SK-N-SH (cell line): Measurements from ENCODE around the gene ZNF148. TPM values are rescaled to one million over a fixed set of nuclear protein-coding genes. Genes with fewer than 3 reads are reported as not detected.

ENCODE experiments used
- CTCF ChIA-PET: fragments of 300-600, 350-600 bp; formaldehyde crosslinking; extraction: SDS; loops from one replicate; lab custom pipeline; 2021; lab: Yijun Ruan, JAX
- POLR2A ChIA-PET: fragments of 350-600 bp; sonication (Branson Sonifier 250); formaldehyde crosslinking; extraction: SDS; loops from one replicate; lab custom pipeline; 2020; ENCODE audit warnings: antibody characterized with exemption, inconsistent platforms; lab: Yijun Ruan, JAX
- DNase-seq: peaks from one replicate; pipeline ENCODE4 v3.0.0; 2012
- H2AFZ ChIP-seq: fragments of 200-600 bp; sonication (generic); 2 replicates; pipeline ENCODE4 v1.8.1; 2016; ENCODE audit warnings: antibody characterized with exemption, mild to moderate bottlenecking, low read depth
- H3F3A ChIP-seq: fragments of 200-600 bp; sonication (generic); replicated peaks from 2 replicates; pipeline ENCODE3; 2016; ENCODE audit warnings: antibody characterized with exemption, mild to moderate bottlenecking; ENCODE audit not compliant: insufficient read depth
- H3K27ac ChIP-seq, 2 experiments: fragments of 200-500 bp in 1 of 2; fragments of 200-600 bp in 1 of 2; sonication (Bioruptor generic) in 1 of 2; sonication (generic), shearing (Covaris generic) in 1 of 2; 2 replicates each; pipeline versions ENCODE4 v1.5.1 to v1.6.1; 2014 to 2016; ENCODE audit warnings: low read depth in 2 of 2, inconsistent platforms in 1 of 2, low read length in 1 of 2, mild to moderate bottlenecking in 1 of 2, mixed read lengths in 1 of 2
- H3K27me3 ChIP-seq: fragments of 200-600 bp; sonication (generic), shearing (Covaris generic); 2 replicates; pipeline ENCODE4 v1.6.1; 2016; ENCODE audit warnings: mixed run types; ENCODE audit not compliant: insufficient read depth
- H3K36me3 ChIP-seq, 2 experiments: fragments of 200-500 bp in 1 of 2; fragments of 200-600 bp in 1 of 2; sonication (Bioruptor generic) in 1 of 2; sonication (generic) in 1 of 2; replicated peaks in 1 of 2; 2 replicates each; pipeline versions ENCODE3 to v1.5.1; 2014 to 2016; ENCODE audit warnings: low read length in 1 of 2, mild to moderate bottlenecking in 1 of 2; ENCODE audit not compliant: insufficient read depth in 2 of 2, control insufficient read depth in 1 of 2
- H3K4me1 ChIP-seq, 2 experiments: fragments of 200-500 bp in 1 of 2; fragments of 200-600 bp in 1 of 2; sonication (Bioruptor generic) in 1 of 2; sonication (generic), shearing (Covaris generic) in 1 of 2; 2 replicates each; pipeline versions ENCODE4 v1.5.1 to v1.6.1; 2014 to 2016; ENCODE audit warnings: low read depth in 1 of 2, low read length in 1 of 2, mixed run types in 1 of 2; ENCODE audit not compliant: insufficient read depth in 2 of 2, control insufficient read depth in 1 of 2
- H3K4me2 ChIP-seq: fragments of 200-600 bp; sonication (generic), shearing (Covaris generic); 2 replicates; pipeline ENCODE4 v1.6.1; 2017; ENCODE audit warnings: mixed run types
- H3K4me3 ChIP-seq, 2 experiments: fragments of 200-500 bp in 1 of 2; fragments of 200-600 bp in 1 of 2; sonication (Bioruptor generic) in 1 of 2; sonication (generic), shearing (Covaris generic) in 1 of 2; 2 replicates each; pipeline versions ENCODE4 v1.5.1 to v1.8.1; 2014 to 2016; ENCODE audit warnings: low read depth in 2 of 2, inconsistent platforms in 1 of 2, low read length in 1 of 2, mild to moderate bottlenecking in 1 of 2, mixed read lengths in 1 of 2, moderate library complexity in 1 of 2
- H3K79me2 ChIP-seq: fragments of 200-600 bp; sonication (generic); 2 replicates; pipeline ENCODE4 v1.8.1; 2017; ENCODE audit warnings: mild to moderate bottlenecking; ENCODE audit not compliant: insufficient read depth
- H3K9ac ChIP-seq: fragments of 200-600 bp; sonication (generic); 2 replicates; pipeline ENCODE4 v1.6.1; 2017; ENCODE audit warnings: mixed run types
- H3K9me2 ChIP-seq: fragments of 200-600 bp; sonication (generic); 2 replicates; pipeline ENCODE4 v1.6.1; 2017; ENCODE audit warnings: mixed run types
- H3K9me3 ChIP-seq: fragments of 200-600 bp; sonication (generic); 2 replicates; pipeline ENCODE4 v1.6.1; 2017; ENCODE audit warnings: mixed run types, mild to moderate bottlenecking, moderate library complexity
- H4K20me1 ChIP-seq: fragments of 200-600 bp; sonication (generic); 2 replicates; pipeline ENCODE4 v1.6.1; 2017; ENCODE audit warnings: mild to moderate bottlenecking, mixed run types; ENCODE audit not compliant: insufficient read depth
- ELF1 ChIP-seq: IDR thresholded peaks from 2 replicates; pipeline ENCODE4 v1.4.0; 2012
- EZH2phosphoT487 ChIP-seq: fragments of 200-600 bp; sonication (generic); IDR thresholded peaks from 2 replicates; pipeline ENCODE4 v1.6.1; 2017; ENCODE audit warnings: low read depth, mixed run types, mild to moderate bottlenecking, antibody characterized with exemption, moderate library complexity, borderline replicate concordance
- JUND ChIP-seq: IDR thresholded peaks from 2 replicates; pipeline ENCODE4 v1.4.0; 2012
- MXI1 ChIP-seq: IDR thresholded peaks from 2 replicates; pipeline ENCODE4 v1.6.1; 2012; ENCODE audit warnings: mild to moderate bottlenecking, low read depth, low read length, improper control_type of control experiment
- RXRA ChIP-seq: IDR thresholded peaks from 2 replicates; pipeline ENCODE4 v1.4.0; 2012; ENCODE audit warnings: low read depth, mild to moderate bottlenecking, borderline replicate concordance
- SMC3 ChIP-seq: IDR thresholded peaks from 2 replicates; pipeline ENCODE4 v1.6.1; 2012; ENCODE audit warnings: low read depth, low read length, improper control_type of control experiment
- WGBS: methylation state at CpG from one replicate; pipeline ENCODE4 v1.1.6; 2017; ENCODE audit warnings: low lambda C conversion rate; 5-methylcytosine and 5-hydroxymethylcytosine counted together
- polyA plus RNA-seq, 3 experiments: library from polyadenylated mRNA; depleted of rRNA; stranded (reverse); fragments of >200 nt; gene quantifications; 2 replicates each; pipeline ENCODE4 v1.2.3, GENCODE V29; 2012
- TF ChIP-seq, protein P1 (sequence below): fragments of 200-600 bp; sonication (generic); IDR thresholded peaks from 2 replicates; pipeline ENCODE4 v1.6.1; 2017; ENCODE audit warnings: antibody characterized with exemption, mild to moderate bottlenecking, moderate library complexity
- TF ChIP-seq, protein P2 (sequence below): fragments of 150-350 bp; IDR thresholded peaks from 2 replicates; pipeline ENCODE4 v1.6.1; 2017; ENCODE audit warnings: antibody characterized with exemption, low read length, low read depth, borderline replicate concordance
- TF ChIP-seq, protein P3 (sequence below): IDR thresholded peaks from 2 replicates; pipeline ENCODE4 v1.4.0; 2012; ENCODE audit warnings: low read depth

The ZNF148 gene
- polyA plus RNA-seq, 1 of the 3 experiments (the other 2 are of a cell fraction), result 5.1 TPM

DNA sequence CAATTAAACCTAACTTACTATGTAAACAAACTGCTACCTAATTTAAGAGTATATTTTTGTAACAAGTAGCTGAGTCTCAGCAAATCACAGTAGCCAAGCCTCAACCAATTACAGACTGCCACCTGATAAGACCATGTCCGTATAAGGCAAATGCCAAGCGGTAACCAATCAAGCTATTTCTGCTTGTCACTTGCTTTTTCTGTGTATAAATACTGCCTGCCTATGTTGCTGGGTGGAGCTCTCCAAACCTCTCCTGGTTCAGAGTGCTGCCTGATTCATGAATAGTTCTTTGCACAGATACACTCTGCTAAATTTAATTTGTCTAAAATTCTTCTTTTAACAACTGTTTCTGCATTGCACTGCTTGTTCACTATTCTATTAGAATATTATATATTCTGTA, 42.6 kb downstream of the ZNF148 start:
- CTCF ChIA-PET, result interaction anchor here (1.1 to 1.2 kb wide), 3 partner anchors 30 to 337 kb away, joined by 3 to 5 read pairs (median 3); no protein-coding TSS in a partner anchor
- H3K36me3 ChIP-seq, result peaks cover 15 to 29% of the 10 kb centered on the region in 2 experiments
- 87% methylated on average over 2 of the region's 2 CpGs for WGBS
- H3F3A ChIP-seq, result peaks cover 13% of the 10 kb centered on the region
- no peak overlapping the region for H2AFZ ChIP-seq
- no peaks in the 10 kb centered on the region for H3K9me2 ChIP-seq
- no peaks in the 10 kb centered on the region for H3K27me3 ChIP-seq
- H3K4me2 ChIP-seq, result no peak overlapping the region
- peaks cover 93% of the 10 kb centered on the region for H3K79me2 ChIP-seq
- H3K4me1 ChIP-seq, result peaks cover 7 to 26% of the 10 kb centered on the region in 2 experiments; a peak in 3 of 4 replicates
- no peak for DNase-seq
- peaks cover 11% of the 10 kb centered on the region; the same call in 1 of the 2 replicates for H3K9me3 ChIP-seq
- no peak overlapping the region for H3K27ac ChIP-seq
- no peak overlapping the region for H3K4me3 ChIP-seq
- TF ChIP-seq EZH2phosphoT487, result no peak
- peaks cover 23% of the 10 kb centered on the region for H4K20me1 ChIP-seq
- H3K9ac ChIP-seq, result no peak overlapping the region
- POLR2A ChIA-PET, result no interaction called here

DNA sequence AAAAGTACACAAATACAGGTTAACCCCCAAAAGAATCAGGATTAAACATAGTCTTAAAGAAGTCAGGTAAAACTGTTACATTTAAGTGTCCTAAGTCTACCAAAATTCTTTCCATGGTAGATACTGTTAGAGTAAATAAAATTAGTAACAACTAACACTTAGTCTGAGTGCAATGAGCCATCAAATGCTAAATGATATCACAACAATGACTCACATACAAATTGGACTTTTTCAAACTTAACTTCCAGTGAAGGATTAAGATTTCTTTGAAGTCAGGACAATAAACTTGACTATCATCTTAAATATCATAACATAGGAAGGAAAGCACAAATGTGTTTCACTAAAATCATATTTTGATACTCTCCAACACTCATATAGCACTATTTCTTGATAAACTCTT, 43.9 kb downstream of the ZNF148 start:
- H3K27ac ChIP-seq, result peak overlapping the region in 1 of 2 experiments; percentile 11; a peak in 1 of 4 replicates
- no peak for DNase-seq
- no peaks in the 10 kb centered on the region for H3K9me2 ChIP-seq

More for the DNA sequence above, 43.9 kb downstream of the ZNF148 start:
- H3K4me2 ChIP-seq, result no peak overlapping the region
- H3K9me3 ChIP-seq, result peaks cover 11% of the 10 kb centered on the region
- H3F3A ChIP-seq, result peaks cover 14% of the 10 kb centered on the region
- H3K36me3 ChIP-seq, result peaks cover 21 to 39% of the 10 kb centered on the region in 2 experiments
- no peak overlapping the region for H2AFZ ChIP-seq
- ChIA-PET CTCF (no interaction called here), POLR2A (no interaction called here)
- H3K27me3 ChIP-seq, result no peaks in the 10 kb centered on the region
- H3K79me2 ChIP-seq, result peaks cover 90% of the 10 kb centered on the region
- TF ChIP-seq JUND (no peak), MXI1 (no peak), RXRA (no peak), SMC3 (no peak), ELF1 (no peak)
- TF ChIP-seq, protein P1, sequence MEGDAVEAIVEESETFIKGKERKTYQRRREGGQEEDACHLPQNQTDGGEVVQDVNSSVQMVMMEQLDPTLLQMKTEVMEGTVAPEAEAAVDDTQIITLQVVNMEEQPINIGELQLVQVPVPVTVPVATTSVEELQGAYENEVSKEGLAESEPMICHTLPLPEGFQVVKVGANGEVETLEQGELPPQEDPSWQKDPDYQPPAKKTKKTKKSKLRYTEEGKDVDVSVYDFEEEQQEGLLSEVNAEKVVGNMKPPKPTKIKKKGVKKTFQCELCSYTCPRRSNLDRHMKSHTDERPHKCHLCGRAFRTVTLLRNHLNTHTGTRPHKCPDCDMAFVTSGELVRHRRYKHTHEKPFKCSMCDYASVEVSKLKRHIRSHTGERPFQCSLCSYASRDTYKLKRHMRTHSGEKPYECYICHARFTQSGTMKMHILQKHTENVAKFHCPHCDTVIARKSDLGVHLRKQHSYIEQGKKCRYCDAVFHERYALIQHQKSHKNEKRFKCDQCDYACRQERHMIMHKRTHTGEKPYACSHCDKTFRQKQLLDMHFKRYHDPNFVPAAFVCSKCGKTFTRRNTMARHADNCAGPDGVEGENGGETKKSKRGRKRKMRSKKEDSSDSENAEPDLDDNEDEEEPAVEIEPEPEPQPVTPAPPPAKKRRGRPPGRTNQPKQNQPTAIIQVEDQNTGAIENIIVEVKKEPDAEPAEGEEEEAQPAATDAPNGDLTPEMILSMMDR, result no peak
- TF ChIP-seq, protein P2, sequence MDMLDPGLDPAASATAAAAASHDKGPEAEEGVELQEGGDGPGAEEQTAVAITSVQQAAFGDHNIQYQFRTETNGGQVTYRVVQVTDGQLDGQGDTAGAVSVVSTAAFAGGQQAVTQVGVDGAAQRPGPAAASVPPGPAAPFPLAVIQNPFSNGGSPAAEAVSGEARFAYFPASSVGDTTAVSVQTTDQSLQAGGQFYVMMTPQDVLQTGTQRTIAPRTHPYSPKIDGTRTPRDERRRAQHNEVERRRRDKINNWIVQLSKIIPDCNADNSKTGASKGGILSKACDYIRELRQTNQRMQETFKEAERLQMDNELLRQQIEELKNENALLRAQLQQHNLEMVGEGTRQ, result no peak
- TF ChIP-seq, protein P3, sequence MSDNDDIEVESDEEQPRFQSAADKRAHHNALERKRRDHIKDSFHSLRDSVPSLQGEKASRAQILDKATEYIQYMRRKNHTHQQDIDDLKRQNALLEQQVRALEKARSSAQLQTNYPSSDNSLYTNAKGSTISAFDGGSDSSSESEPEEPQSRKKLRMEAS, result no peak
- H3K4me1 ChIP-seq, result peaks cover 7 to 25% of the 10 kb centered on the region in 2 experiments; a peak in 3 of 4 replicates
- H3K9ac ChIP-seq, result no peak overlapping the region
- H4K20me1 ChIP-seq, result peaks cover 15% of the 10 kb centered on the region
- no peak overlapping the region for H3K4me3 ChIP-seq
